ENCODE data around the gene ARHGAP25. TPM values are rescaled to one million over a fixed set of nuclear protein-coding genes. Genes with fewer than 3 reads are reported as not detected.

The ARHGAP25 gene
- total and polyA plus RNA-seq, 2 donors from 2014 or later, result 6.3 to 20.4 TPM

DNA sequence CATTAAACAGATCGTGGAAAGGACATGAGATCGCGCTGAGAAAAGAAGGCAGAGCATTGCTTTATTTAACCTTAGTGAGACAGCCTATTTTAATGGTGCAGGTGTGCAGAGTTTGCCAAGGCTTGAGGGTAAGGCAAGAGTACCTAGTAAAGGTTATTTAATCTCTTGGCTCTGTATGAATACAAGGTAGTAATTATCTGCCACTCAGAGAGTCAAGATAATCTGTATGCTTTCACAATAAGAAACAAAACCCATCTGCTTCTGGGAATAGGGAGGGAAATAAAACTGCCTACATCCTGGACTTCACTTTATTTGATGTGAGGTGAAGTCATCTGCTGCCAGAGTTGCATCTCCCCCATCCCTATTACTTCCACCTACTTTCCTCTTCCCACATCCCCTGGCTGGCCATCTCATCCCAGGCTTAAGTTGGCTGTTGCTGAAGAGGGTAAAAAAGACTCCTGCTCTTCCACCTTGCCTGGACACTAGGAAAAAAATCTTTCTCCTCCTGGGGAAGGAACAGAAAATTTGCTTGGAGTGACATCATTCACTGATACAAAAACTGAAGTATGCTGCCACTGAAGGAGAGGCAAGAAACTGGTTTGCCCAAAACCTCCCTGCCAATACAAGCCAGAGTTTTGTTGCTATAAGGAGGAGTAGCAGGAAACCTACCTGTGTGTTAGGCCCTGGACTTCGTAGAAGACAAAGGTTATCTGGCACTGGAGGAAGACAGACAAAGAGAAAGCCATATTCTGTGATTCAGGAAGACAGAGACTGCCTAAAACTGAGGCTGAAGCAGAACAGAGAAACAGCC, 35.8 kb upstream of the ARHGAP25 start:
- no peak for FAIRE-seq
- no peaks in the 10 kb centered on the region for H3K27me3 ChIP-seq (ENCODE audit: control insufficient read depth, insufficient read depth, low read length)

GRCh38 chr2:68700560-68700959, 34.1 kb upstream of the ARHGAP25 start:
- intact Hi-C loops (cut with DNase I), result no loop called here
- DNase-seq (no peak), FAIRE-seq (no peak)

More for the DNA sequence above, 35.8 kb upstream of the ARHGAP25 start:
- H3K9me3 ChIP-seq (ENCODE audit: control insufficient read depth in 2 of 3, insufficient read depth in 1 of 3, low read length in 3 of 3), result peaks cover 0 to 5% (median 0%) of the 10 kb centered on the region in 3 donors
- no peaks in the 10 kb centered on the region for H3K4me1 ChIP-seq (ENCODE audit: control insufficient read depth in 2 of 3, insufficient read depth in 2 of 3, low read depth in 1 of 3, low read length in 3 of 3)
- DNase-seq, result no peak
- H3K27ac ChIP-seq (ENCODE audit: low read depth in 2 of 2, low read length in 2 of 2), result no peak overlapping the region
- TF ChIP-seq, protein P1, sequence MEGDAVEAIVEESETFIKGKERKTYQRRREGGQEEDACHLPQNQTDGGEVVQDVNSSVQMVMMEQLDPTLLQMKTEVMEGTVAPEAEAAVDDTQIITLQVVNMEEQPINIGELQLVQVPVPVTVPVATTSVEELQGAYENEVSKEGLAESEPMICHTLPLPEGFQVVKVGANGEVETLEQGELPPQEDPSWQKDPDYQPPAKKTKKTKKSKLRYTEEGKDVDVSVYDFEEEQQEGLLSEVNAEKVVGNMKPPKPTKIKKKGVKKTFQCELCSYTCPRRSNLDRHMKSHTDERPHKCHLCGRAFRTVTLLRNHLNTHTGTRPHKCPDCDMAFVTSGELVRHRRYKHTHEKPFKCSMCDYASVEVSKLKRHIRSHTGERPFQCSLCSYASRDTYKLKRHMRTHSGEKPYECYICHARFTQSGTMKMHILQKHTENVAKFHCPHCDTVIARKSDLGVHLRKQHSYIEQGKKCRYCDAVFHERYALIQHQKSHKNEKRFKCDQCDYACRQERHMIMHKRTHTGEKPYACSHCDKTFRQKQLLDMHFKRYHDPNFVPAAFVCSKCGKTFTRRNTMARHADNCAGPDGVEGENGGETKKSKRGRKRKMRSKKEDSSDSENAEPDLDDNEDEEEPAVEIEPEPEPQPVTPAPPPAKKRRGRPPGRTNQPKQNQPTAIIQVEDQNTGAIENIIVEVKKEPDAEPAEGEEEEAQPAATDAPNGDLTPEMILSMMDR (IDR thresholded peaks at IDR 0.05; ENCODE audit: borderline replicate concordance, extremely low read depth, insufficient read depth), result no peak
- H3K9ac ChIP-seq (ENCODE audit: low read length in 3 of 3), result no peak overlapping the region
- no peaks in the 10 kb centered on the region for H3K36me3 ChIP-seq (ENCODE audit: control insufficient read depth in 2 of 3, insufficient read depth in 3 of 3, low read length in 3 of 3)
- no peak overlapping the region for H3K4me3 ChIP-seq (ENCODE audit: low read length in 3 of 3)
- intact Hi-C loops (cut with DNase I), result no loop called here

GRCh38 chr2:68706637-68707036, 28.0 kb upstream of the ARHGAP25 start:
- intact Hi-C loops (cut with DNase I), result no loop called here
- no peaks in the 10 kb centered on the region for H3K9me3 ChIP-seq (ENCODE audit: control insufficient read depth in 2 of 3, insufficient read depth in 1 of 3, low read length in 3 of 3)
- no peak for FAIRE-seq

More at GRCh38 chr2:68700560-68700959, 34.1 kb upstream of the ARHGAP25 start:
- TF ChIP-seq, protein P1 (IDR thresholded peaks at IDR 0.05; ENCODE audit: borderline replicate concordance, extremely low read depth, insufficient read depth), result no peak
- Histone ChIP-seq H3K27ac (ENCODE audit: low read depth in 2 of 2, low read length in 2 of 2) (no peak overlapping the region), H3K27me3 (ENCODE audit: control insufficient read depth, insufficient read depth, low read length) (no peaks in the 10 kb centered on the region), H3K36me3 (ENCODE audit: control insufficient read depth in 2 of 3, insufficient read depth in 3 of 3, low read length in 3 of 3) (no peaks in the 10 kb centered on the region), H3K9me3 (ENCODE audit: control insufficient read depth in 2 of 3, insufficient read depth in 1 of 3, low read length in 3 of 3) (peaks cover 0 to 5% (median 0%) of the 10 kb centered on the region in 3 donors), H3K4me1 (ENCODE audit: control insufficient read depth in 2 of 3, insufficient read depth in 2 of 3, low read depth in 1 of 3, low read length in 3 of 3) (no peaks in the 10 kb centered on the region), H3K4me3 (ENCODE audit: low read length in 3 of 3) (no peak overlapping the region), H3K9ac (ENCODE audit: low read length in 3 of 3) (no peak overlapping the region)

More at GRCh38 chr2:68706637-68707036, 28.0 kb upstream of the ARHGAP25 start:
- no peaks in the 10 kb centered on the region for H3K27me3 ChIP-seq (ENCODE audit: control insufficient read depth, insufficient read depth, low read length)
- DNase-seq, result no peak
- H3K27ac ChIP-seq (ENCODE audit: low read depth in 2 of 2, low read length in 2 of 2), result no peak overlapping the region
- H3K4me3 ChIP-seq (ENCODE audit: low read length in 3 of 3), result no peak overlapping the region
- H3K36me3 ChIP-seq (ENCODE audit: control insufficient read depth in 2 of 3, insufficient read depth in 3 of 3, low read length in 3 of 3), result no peaks in the 10 kb centered on the region
- no peak overlapping the region for H3K9ac ChIP-seq (ENCODE audit: low read length in 3 of 3)
- no peaks in the 10 kb centered on the region for H3K4me1 ChIP-seq (ENCODE audit: control insufficient read depth in 2 of 3, insufficient read depth in 2 of 3, low read depth in 1 of 3, low read length in 3 of 3)
- TF ChIP-seq, protein P1 (IDR thresholded peaks at IDR 0.05; ENCODE audit: borderline replicate concordance, extremely low read depth, insufficient read depth), result no peak
